Thoracic aorta endothelial cell (primary cell): ENCODE measurements around the gene PLEKHO1. TPM values are rescaled to one million over a fixed set of nuclear protein-coding genes. Genes with fewer than 3 reads are reported as not detected.

ENCODE experiments used
- total RNA-seq: library from RNA; depleted of rRNA; stranded (reverse); fragments of >200 nt; gene quantifications from 2 replicates; pipeline ENCODE4 v1.2.3, GENCODE V29; 2012

PLEKHO1 gene
- total RNA-seq = 28.6 and 33.2 TPM in 2 replicates

GRCh38 chr1:150149271-150150132 is at the start of gene PLEKHO1:
TSS of gene PLEKHO1 (plus strand) at chr1:150149916. CDS start at chr1:150150258, 342 bp downstream.

Other genes with a start within 250 kb of the PLEKHO1 start
- gene SV2A, start 232.1 kb upstream of the PLEKHO1 start, total RNA-seq = 0.66 and 2.9 TPM in 2 replicates
- 21.5 and 23.1 TPM in 2 replicates for gene SF3B4, start 222.1 kb upstream of the PLEKHO1 start, total RNA-seq
- 6.9 and 8.8 TPM in 2 replicates for gene MTMR11, start 213.0 kb upstream of the PLEKHO1 start, total RNA-seq
- gene OTUD7B, start 139.2 kb upstream of the PLEKHO1 start, total RNA-seq = 19.0 and 22.3 TPM in 2 replicates
- 35.4 and 42.6 TPM in 2 replicates for gene VPS45, start 82.1 kb upstream of the PLEKHO1 start, total RNA-seq
- 55.9 and 71.2 TPM in 2 replicates for gene ANP32E, start 86.2 kb downstream of the PLEKHO1 start, total RNA-seq
- not detected in 2 replicates for gene CA14, start 107.9 kb downstream of the PLEKHO1 start, total RNA-seq
- 130 and 136 TPM in 2 replicates for gene APH1A, start 119.1 kb downstream of the PLEKHO1 start, total RNA-seq
- 38.0 and 46.5 TPM in 2 replicates for gene C1orf54, start 122.9 kb downstream of the PLEKHO1 start, total RNA-seq
- gene CIART, start 132.6 kb downstream of the PLEKHO1 start, total RNA-seq = 0.93 and 1.1 TPM in 2 replicates
- 29.9 and 30.6 TPM in 2 replicates for gene MRPS21, start 143.9 kb downstream of the PLEKHO1 start, total RNA-seq
- gene PRPF3, start 171.6 kb downstream of the PLEKHO1 start, total RNA-seq = 59.4 and 59.5 TPM in 2 replicates
- 17.7 and 20.9 TPM in 2 replicates for gene RPRD2, start 214.2 kb downstream of the PLEKHO1 start, total RNA-seq